SK-N-SH (cell line): ENCODE data around the gene FAH. TPM values are rescaled to one million over a fixed set of nuclear protein-coding genes. Genes with fewer than 3 reads are reported as not detected.
A peak's percentile ranks its signal among the peaks of the same experiment; 100 is the strongest.

Experiments used
- CTCF ChIA-PET: fragments of 300-600, 350-600 bp; formaldehyde crosslinking; extraction: SDS; loops from one replicate; lab custom pipeline; 2021; lab: Yijun Ruan, JAX
- POLR2A ChIA-PET: fragments of 350-600 bp; sonication (Branson Sonifier 250); formaldehyde crosslinking; extraction: SDS; loops from one replicate; lab custom pipeline; 2020; ENCODE audit warnings: antibody characterized with exemption, inconsistent platforms; lab: Yijun Ruan, JAX
- DNase-seq: peaks from one replicate; pipeline ENCODE4 v3.0.0; 2012
- H2AFZ ChIP-seq: fragments of 200-600 bp; sonication (generic); 2 replicates; pipeline ENCODE4 v1.8.1; 2016; ENCODE audit warnings: antibody characterized with exemption, mild to moderate bottlenecking, low read depth
- H3F3A ChIP-seq: fragments of 200-600 bp; sonication (generic); replicated peaks from 2 replicates; pipeline ENCODE3; 2016; ENCODE audit warnings: antibody characterized with exemption, mild to moderate bottlenecking; ENCODE audit not compliant: insufficient read depth
- H3K27ac ChIP-seq, 2 experiments: fragments of 200-500 bp in 1 of 2; fragments of 200-600 bp in 1 of 2; sonication (Bioruptor generic) in 1 of 2; sonication (generic), shearing (Covaris generic) in 1 of 2; 2 replicates each; pipeline versions ENCODE4 v1.5.1 to v1.6.1; 2014 to 2016; ENCODE audit warnings: low read depth in 2 of 2, inconsistent platforms in 1 of 2, low read length in 1 of 2, mild to moderate bottlenecking in 1 of 2, mixed read lengths in 1 of 2
- H3K27me3 ChIP-seq: fragments of 200-600 bp; sonication (generic), shearing (Covaris generic); 2 replicates; pipeline ENCODE4 v1.6.1; 2016; ENCODE audit warnings: mixed run types; ENCODE audit not compliant: insufficient read depth
- H3K36me3 ChIP-seq, 2 experiments: fragments of 200-500 bp in 1 of 2; fragments of 200-600 bp in 1 of 2; sonication (Bioruptor generic) in 1 of 2; sonication (generic) in 1 of 2; replicated peaks in 1 of 2; 2 replicates each; pipeline versions ENCODE3 to v1.5.1; 2014 to 2016; ENCODE audit warnings: low read length in 1 of 2, mild to moderate bottlenecking in 1 of 2; ENCODE audit not compliant: insufficient read depth in 2 of 2, control insufficient read depth in 1 of 2
- H3K4me1 ChIP-seq, 2 experiments: fragments of 200-500 bp in 1 of 2; fragments of 200-600 bp in 1 of 2; sonication (Bioruptor generic) in 1 of 2; sonication (generic), shearing (Covaris generic) in 1 of 2; 2 replicates each; pipeline versions ENCODE4 v1.5.1 to v1.6.1; 2014 to 2016; ENCODE audit warnings: low read depth in 1 of 2, low read length in 1 of 2, mixed run types in 1 of 2; ENCODE audit not compliant: insufficient read depth in 2 of 2, control insufficient read depth in 1 of 2
- H3K4me2 ChIP-seq: fragments of 200-600 bp; sonication (generic), shearing (Covaris generic); 2 replicates; pipeline ENCODE4 v1.6.1; 2017; ENCODE audit warnings: mixed run types
- H3K4me3 ChIP-seq, 2 experiments: fragments of 200-500 bp in 1 of 2; fragments of 200-600 bp in 1 of 2; sonication (Bioruptor generic) in 1 of 2; sonication (generic), shearing (Covaris generic) in 1 of 2; 2 replicates each; pipeline versions ENCODE4 v1.5.1 to v1.8.1; 2014 to 2016; ENCODE audit warnings: low read depth in 2 of 2, inconsistent platforms in 1 of 2, low read length in 1 of 2, mild to moderate bottlenecking in 1 of 2, mixed read lengths in 1 of 2, moderate library complexity in 1 of 2
- H3K79me2 ChIP-seq: fragments of 200-600 bp; sonication (generic); 2 replicates; pipeline ENCODE4 v1.8.1; 2017; ENCODE audit warnings: mild to moderate bottlenecking; ENCODE audit not compliant: insufficient read depth
- H3K9ac ChIP-seq: fragments of 200-600 bp; sonication (generic); 2 replicates; pipeline ENCODE4 v1.6.1; 2017; ENCODE audit warnings: mixed run types
- H3K9me2 ChIP-seq: fragments of 200-600 bp; sonication (generic); 2 replicates; pipeline ENCODE4 v1.6.1; 2017; ENCODE audit warnings: mixed run types
- H3K9me3 ChIP-seq: fragments of 200-600 bp; sonication (generic); 2 replicates; pipeline ENCODE4 v1.6.1; 2017; ENCODE audit warnings: mixed run types, mild to moderate bottlenecking, moderate library complexity
- H4K20me1 ChIP-seq: fragments of 200-600 bp; sonication (generic); 2 replicates; pipeline ENCODE4 v1.6.1; 2017; ENCODE audit warnings: mild to moderate bottlenecking, mixed run types; ENCODE audit not compliant: insufficient read depth
- EP300 ChIP-seq, 2 experiments: IDR thresholded peaks; 2 replicates each; pipeline versions ENCODE4 v1.4.0 to v1.6.1; 2012; ENCODE audit warnings: borderline replicate concordance in 1 of 2, low read depth in 1 of 2, low read length in 1 of 2
- GABPA ChIP-seq: IDR thresholded peaks from 2 replicates; pipeline ENCODE4 v1.4.0; 2012; ENCODE audit warnings: low read depth, mild to moderate bottlenecking
- IRF3 ChIP-seq: fragments of 150-350 bp; IDR thresholded peaks from 2 replicates; pipeline ENCODE4 v1.6.1; 2016; ENCODE audit warnings: mild to moderate bottlenecking, low read depth, low read length
- NRF1 ChIP-seq: IDR thresholded peaks from 2 replicates; pipeline ENCODE4 v1.6.1; 2012; ENCODE audit warnings: low read depth, mild to moderate bottlenecking, low read length
- POLR2AphosphoS5 ChIP-seq: IDR thresholded peaks from 2 replicates; pipeline ENCODE4 v1.6.1; 2012; ENCODE audit warnings: low read depth, low read length
- REST ChIP-seq: IDR thresholded peaks from 2 replicates; pipeline ENCODE4 v1.6.1; 2012; ENCODE audit warnings: mild to moderate bottlenecking, low read depth, low read length, moderate library complexity
- TCF12 ChIP-seq: IDR thresholded peaks from 2 replicates; pipeline ENCODE4 v1.4.0; 2012
- TEAD4 ChIP-seq: IDR thresholded peaks from 2 replicates; pipeline ENCODE4 v1.4.0; 2012; ENCODE audit warnings: mild to moderate bottlenecking, borderline replicate concordance; ENCODE audit not compliant: insufficient read depth
- USF2 ChIP-seq: fragments of 150-350 bp; IDR thresholded peaks from 2 replicates; pipeline ENCODE4 v1.6.1; 2017; ENCODE audit warnings: antibody characterized with exemption, low read length, low read depth, borderline replicate concordance
- WGBS: methylation state at CpG from one replicate; pipeline ENCODE4 v1.1.6; 2017; ENCODE audit warnings: low lambda C conversion rate; 5-methylcytosine and 5-hydroxymethylcytosine counted together
- polyA plus RNA-seq, 3 experiments: library from polyadenylated mRNA; depleted of rRNA; stranded (reverse); fragments of >200 nt; gene quantifications; 2 replicates each; pipeline ENCODE4 v1.2.3, GENCODE V29; 2012

FAH gene
- polyA plus RNA-seq, 1 of the 3 experiments (the other 2 are of a cell fraction) = 34.9 TPM

- H3K9me3 ChIP-seq = no peaks in the 10 kb centered on the region
These were observed 27.7 kb downstream of the FAH start for GRCh38 chr15:80180468-80180867.

GRCh38 chr15:80180986-80181385 lies 28.2 kb downstream of the FAH start:
- Histone ChIP-seq H3K9ac (no peak overlapping the region), H4K20me1 (no peaks in the 10 kb centered on the region), H3K79me2 (no peaks in the 10 kb centered on the region), H3K4me3 (no peak overlapping the region), H2AFZ (no peak overlapping the region), H3K4me2 (no peak overlapping the region), H3K36me3 (peaks cover 28 to 38% of the 10 kb centered on the region in 2 experiments), H3K4me1 (peaks cover 0 to 6% of the 10 kb centered on the region in 2 experiments; a peak in 1 of 4 replicates), H3K27ac (no peak overlapping the region), H3K9me3 (no peaks in the 10 kb centered on the region), H3F3A (peaks cover 10% of the 10 kb centered on the region), H3K27me3 (no peaks in the 10 kb centered on the region), H3K9me2 (no peaks in the 10 kb centered on the region)
- ChIA-PET CTCF (no interaction called here), POLR2A (no interaction called here)
- no peak for DNase-seq
- no peak for TF ChIP-seq GABPA
- no peak for TF ChIP-seq EP300 (IDR thresholded peaks at IDR 0.05; ENCODE audit: borderline replicate concordance in 1 of 2, low read depth in 1 of 2, low read length in 1 of 2)
- no peak for TF ChIP-seq TEAD4
- no peak for TF ChIP-seq NRF1
- 87% methylated on average over 8 of the region's 10 CpGs for WGBS

More at GRCh38 chr15:80180468-80180867, 27.7 kb downstream of the FAH start:
- H4K20me1 ChIP-seq = no peaks in the 10 kb centered on the region
- H3K27me3 ChIP-seq = no peaks in the 10 kb centered on the region
- H3K9ac ChIP-seq = no peak overlapping the region
- H3K36me3 ChIP-seq = peaks cover 25 to 36% of the 10 kb centered on the region in 2 experiments
- H3K79me2 ChIP-seq = no peaks in the 10 kb centered on the region
- CTCF ChIA-PET = no interaction called here
- no peak for TF ChIP-seq USF2
- peaks cover 10% of the 10 kb centered on the region for H3F3A ChIP-seq
- H3K9me2 ChIP-seq = no peaks in the 10 kb centered on the region
- H3K4me1 ChIP-seq = peaks cover 0 to 6% of the 10 kb centered on the region in 2 experiments; a peak in 1 of 4 replicates
- no peak overlapping the region for H3K27ac ChIP-seq
- WGBS = 85% methylated on average over 7 of the region's 7 CpGs
- POLR2A ChIA-PET = no interaction called here
- DNase-seq = no peak
- no peak overlapping the region for H2AFZ ChIP-seq
- no peak overlapping the region for H3K4me3 ChIP-seq
- H3K4me2 ChIP-seq = no peak overlapping the region

GRCh38 chr15:80182611-80183261 lies 29.9 kb downstream of the FAH start:
- H3K9ac ChIP-seq = no peak overlapping the region
- no peak for DNase-seq
- 86% methylated on average over 5 of the region's 5 CpGs for WGBS
- POLR2A ChIA-PET = no interaction called here
- peaks cover 10% of the 10 kb centered on the region for H3F3A ChIP-seq
- no peaks in the 10 kb centered on the region for H3K27me3 ChIP-seq
- H3K79me2 ChIP-seq = no peaks in the 10 kb centered on the region
- H3K4me2 ChIP-seq = no peak overlapping the region
- peaks cover 25 to 55% of the 10 kb centered on the region in 2 experiments for H3K36me3 ChIP-seq
- H3K9me3 ChIP-seq = no peaks in the 10 kb centered on the region
- no peaks in the 10 kb centered on the region for H4K20me1 ChIP-seq
- H3K27ac ChIP-seq = no peak overlapping the region
- H3K9me2 ChIP-seq = no peaks in the 10 kb centered on the region
- H2AFZ ChIP-seq = no peak overlapping the region
- peaks cover 0 to 6% of the 10 kb centered on the region in 2 experiments; a peak in 1 of 4 replicates for H3K4me1 ChIP-seq
- H3K4me3 ChIP-seq = no peak overlapping the region
- TF ChIP-seq IRF3 (no peak), POLR2AphosphoS5 (no peak), TCF12 (peak; percentile 21; the same call in 1 of the 2 replicates), REST (peak; percentile 77; the same call in 1 of the 2 replicates)
- CTCF ChIA-PET = interaction anchor here (0.6 to 1.1 kb wide), 2 partner anchors 10 to 203 kb away, joined by 3 read pairs; no protein-coding TSS in a partner anchor
